PC-3 (cell line): ENCODE measurements around the gene RAB22A.

Source experiments
- CTCF ChIP-seq: fragments of 300-600 bp; sonication (generic); conservative IDR thresholded peaks from 2 replicates; pipeline ENCODE4 v1.5.1; 2017; ENCODE audit warnings: antibody characterized with exemption, low read depth, mild to moderate bottlenecking, low read length
- EZH2 ChIP-seq: fragments of 300-600 bp; sonication (generic); IDR thresholded peaks from one replicate; pipeline ENCODE4 v1.6.1; 2017; ENCODE audit warnings: antibody characterized with exemption, mild to moderate bottlenecking, low read length; ENCODE audit not compliant: unreplicated experiment
- EZH2phosphoT487 ChIP-seq: fragments of 300-600 bp; sonication (generic); IDR thresholded peaks from 2 replicates; pipeline ENCODE4 v1.6.1; 2018; ENCODE audit warnings: mild to moderate bottlenecking, antibody characterized with exemption, low read length, borderline replicate concordance

- no peak for TF ChIP-seq CTCF
- TF ChIP-seq EZH2 = no peak
- no peak for TF ChIP-seq EZH2phosphoT487
Measured at GRCh38 chr20:58313396-58313795, 3.9 kb downstream of the RAB22A start.
